A549 (cell line): Measurements from ENCODE around the gene MAGEA4.

ENCODE experiments used
- BHLHE40 ChIP-seq: IDR thresholded peaks from 2 replicates; pipeline ENCODE4 v1.6.1; 2012; ENCODE audit warnings: low read depth, low read length, inconsistent platforms
- CTCF ChIP-seq: fragments of >200 bp; sonication (Bioruptor Twin); formaldehyde crosslinking; IDR thresholded peaks from 3 replicates; pipeline ENCODE4 v1.5.1; 2016
- EP300 ChIP-seq, 2 experiments: fragments of >200 bp; sonication (Bioruptor Twin); formaldehyde crosslinking; IDR thresholded peaks; 2 replicates in 1 of 2; 3 replicates in 1 of 2; pipeline ENCODE4 v1.6.1; 2016 to 2017
- GATA3 ChIP-seq: IDR thresholded peaks from 2 replicates; pipeline ENCODE4 v1.6.1; 2012; ENCODE audit warnings: borderline replicate concordance
- HDAC2 ChIP-seq: fragments of 200-600 bp; sonication (generic); IDR thresholded peaks from 2 replicates; pipeline ENCODE4 v1.6.1; 2016
- MAFK ChIP-seq: fragments of 450-650 bp; IDR thresholded peaks from 2 replicates; pipeline ENCODE4 v1.6.1; 2014; ENCODE audit not compliant: partially characterized antibody
- MYC ChIP-seq: IDR thresholded peaks from 2 replicates; pipeline ENCODE4 v1.6.1; 2012; ENCODE audit warnings: mild to moderate bottlenecking, inconsistent platforms, low read length, improper control_type of control experiment, borderline replicate concordance
- POLR2A ChIP-seq: IDR thresholded peaks from 2 replicates; pipeline ENCODE4 v1.6.1; 2012; ENCODE audit warnings: mild to moderate bottlenecking, low read length
- RAD21 ChIP-seq, 2 experiments: fragments of >200 bp in 1 of 2; sonication (Bioruptor Twin) in 1 of 2; formaldehyde crosslinking in 1 of 2; IDR thresholded peaks in 1 of 2; conservative IDR thresholded peaks in 1 of 2; 2 replicates in 1 of 2; 3 replicates in 1 of 2; pipeline ENCODE4 v1.6.1; 2012 to 2018; ENCODE audit warnings: inconsistent platforms in 1 of 2
- SREBF2 ChIP-seq: fragments of 450-650 bp; IDR thresholded peaks from 2 replicates; pipeline ENCODE4 v1.6.1; 2014; ENCODE audit warnings: mild to moderate bottlenecking, moderate library complexity
- TF ChIP-seq, protein P1 (sequence below): fragments of 150-350 bp; IDR thresholded peaks from 2 replicates; pipeline ENCODE4 v1.6.1; 2014; ENCODE audit warnings: low read depth, mild to moderate bottlenecking, low read length
- TF ChIP-seq, protein P2 (sequence below): fragments of 200-600 bp; sonication (generic); IDR thresholded peaks from 2 replicates; pipeline ENCODE4 v1.6.1; 2016; ENCODE audit warnings: antibody characterized with exemption, mild to moderate bottlenecking, moderate library complexity

DNA sequence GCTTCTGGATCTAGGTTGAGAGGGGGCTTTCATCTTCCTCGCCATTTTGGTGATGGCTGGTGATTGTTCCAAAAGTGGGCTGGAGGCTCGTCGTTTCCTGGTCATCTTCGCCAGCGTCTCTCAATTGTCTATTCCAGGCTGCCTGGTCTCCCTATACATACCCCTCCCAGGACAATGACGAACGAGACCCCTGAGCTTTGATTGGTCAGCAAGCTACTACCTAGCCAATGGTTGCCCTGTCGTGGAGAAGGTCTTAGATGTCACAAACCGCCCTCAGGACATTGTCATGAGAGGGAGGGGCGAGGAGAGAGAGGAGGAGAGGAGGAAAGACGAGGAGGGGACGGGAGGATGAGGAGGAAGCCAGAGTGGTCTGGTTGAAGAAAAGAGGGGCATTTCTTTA lies 7.7 kb upstream of the MAGEA4 start:
- TF ChIP-seq CTCF, result no peak
- no peak for TF ChIP-seq POLR2A
- no peak for TF ChIP-seq GATA3
- TF ChIP-seq RAD21 (conservative IDR thresholded peaks at IDR 0.05 in 1 of 2, IDR thresholded peaks at IDR 0.05 in 1 of 2), result no peak
- TF ChIP-seq EP300 (IDR thresholded peaks at IDR 0.05), result no peak
- TF ChIP-seq SREBF2, result no peak
- TF ChIP-seq BHLHE40, result no peak
- TF ChIP-seq, protein P1, sequence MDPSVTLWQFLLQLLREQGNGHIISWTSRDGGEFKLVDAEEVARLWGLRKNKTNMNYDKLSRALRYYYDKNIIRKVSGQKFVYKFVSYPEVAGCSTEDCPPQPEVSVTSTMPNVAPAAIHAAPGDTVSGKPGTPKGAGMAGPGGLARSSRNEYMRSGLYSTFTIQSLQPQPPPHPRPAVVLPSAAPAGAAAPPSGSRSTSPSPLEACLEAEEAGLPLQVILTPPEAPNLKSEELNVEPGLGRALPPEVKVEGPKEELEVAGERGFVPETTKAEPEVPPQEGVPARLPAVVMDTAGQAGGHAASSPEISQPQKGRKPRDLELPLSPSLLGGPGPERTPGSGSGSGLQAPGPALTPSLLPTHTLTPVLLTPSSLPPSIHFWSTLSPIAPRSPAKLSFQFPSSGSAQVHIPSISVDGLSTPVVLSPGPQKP, result no peak
- no peak for TF ChIP-seq MAFK
- TF ChIP-seq, protein P2, sequence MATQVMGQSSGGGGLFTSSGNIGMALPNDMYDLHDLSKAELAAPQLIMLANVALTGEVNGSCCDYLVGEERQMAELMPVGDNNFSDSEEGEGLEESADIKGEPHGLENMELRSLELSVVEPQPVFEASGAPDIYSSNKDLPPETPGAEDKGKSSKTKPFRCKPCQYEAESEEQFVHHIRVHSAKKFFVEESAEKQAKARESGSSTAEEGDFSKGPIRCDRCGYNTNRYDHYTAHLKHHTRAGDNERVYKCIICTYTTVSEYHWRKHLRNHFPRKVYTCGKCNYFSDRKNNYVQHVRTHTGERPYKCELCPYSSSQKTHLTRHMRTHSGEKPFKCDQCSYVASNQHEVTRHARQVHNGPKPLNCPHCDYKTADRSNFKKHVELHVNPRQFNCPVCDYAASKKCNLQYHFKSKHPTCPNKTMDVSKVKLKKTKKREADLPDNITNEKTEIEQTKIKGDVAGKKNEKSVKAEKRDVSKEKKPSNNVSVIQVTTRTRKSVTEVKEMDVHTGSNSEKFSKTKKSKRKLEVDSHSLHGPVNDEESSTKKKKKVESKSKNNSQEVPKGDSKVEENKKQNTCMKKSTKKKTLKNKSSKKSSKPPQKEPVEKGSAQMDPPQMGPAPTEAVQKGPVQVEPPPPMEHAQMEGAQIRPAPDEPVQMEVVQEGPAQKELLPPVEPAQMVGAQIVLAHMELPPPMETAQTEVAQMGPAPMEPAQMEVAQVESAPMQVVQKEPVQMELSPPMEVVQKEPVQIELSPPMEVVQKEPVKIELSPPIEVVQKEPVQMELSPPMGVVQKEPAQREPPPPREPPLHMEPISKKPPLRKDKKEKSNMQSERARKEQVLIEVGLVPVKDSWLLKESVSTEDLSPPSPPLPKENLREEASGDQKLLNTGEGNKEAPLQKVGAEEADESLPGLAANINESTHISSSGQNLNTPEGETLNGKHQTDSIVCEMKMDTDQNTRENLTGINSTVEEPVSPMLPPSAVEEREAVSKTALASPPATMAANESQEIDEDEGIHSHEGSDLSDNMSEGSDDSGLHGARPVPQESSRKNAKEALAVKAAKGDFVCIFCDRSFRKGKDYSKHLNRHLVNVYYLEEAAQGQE, result no peak
- no peak for TF ChIP-seq HDAC2
- TF ChIP-seq MYC, result no peak
